ENCODE data around the gene OCA2.
"Not testable (repeated sequence)": the region's sequence is repeated elsewhere in the genome, so short reads cannot be mapped to it uniquely, and the experiment has no call there.

OCA2 gene

GRCh38 chr15:27762471-27762870, 336.6 kb downstream of the OCA2 start:
- DNase-seq: no peak

- DNase-seq: no peak
Observed at GRCh38 chr15:27757052-27757451, 342.1 kb downstream of the OCA2 start.

- no peak for DNase-seq
Observed at GRCh38 chr15:27752691-27753090, 346.4 kb downstream of the OCA2 start.

GRCh38 chr15:27747997-27748396, 351.1 kb downstream of the OCA2 start:
- no peak for DNase-seq

DNA sequence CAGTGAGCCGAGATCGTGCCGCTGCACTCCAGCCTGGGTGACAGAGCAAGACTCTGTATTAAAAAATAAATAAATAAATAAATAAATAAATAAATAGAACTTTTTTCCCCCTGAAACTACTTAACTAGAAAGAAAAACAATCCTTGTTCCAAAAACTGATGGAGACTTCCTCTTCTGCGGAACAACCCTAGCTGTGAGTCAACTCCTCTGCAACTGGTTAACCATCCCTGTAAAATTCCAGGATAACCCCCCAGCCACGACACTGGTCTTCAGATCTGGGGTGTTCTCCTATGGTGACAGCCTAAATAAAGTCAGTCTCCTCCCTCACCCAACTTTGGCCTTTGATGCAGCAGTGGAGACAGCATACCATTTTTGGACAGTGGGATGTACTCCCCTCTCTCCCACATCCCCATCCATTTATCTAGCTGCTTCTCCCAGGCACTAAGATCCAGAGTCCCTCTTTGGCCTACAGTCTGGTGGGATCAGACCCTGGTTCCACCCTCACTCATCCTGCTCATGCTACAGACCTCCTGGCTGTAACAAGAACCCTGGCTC, 352.6 kb downstream of the OCA2 start:
- no peak for DNase-seq

- DNase-seq: no peak
Observed at GRCh38 chr15:27744641-27745040, 354.5 kb downstream of the OCA2 start.

DNA sequence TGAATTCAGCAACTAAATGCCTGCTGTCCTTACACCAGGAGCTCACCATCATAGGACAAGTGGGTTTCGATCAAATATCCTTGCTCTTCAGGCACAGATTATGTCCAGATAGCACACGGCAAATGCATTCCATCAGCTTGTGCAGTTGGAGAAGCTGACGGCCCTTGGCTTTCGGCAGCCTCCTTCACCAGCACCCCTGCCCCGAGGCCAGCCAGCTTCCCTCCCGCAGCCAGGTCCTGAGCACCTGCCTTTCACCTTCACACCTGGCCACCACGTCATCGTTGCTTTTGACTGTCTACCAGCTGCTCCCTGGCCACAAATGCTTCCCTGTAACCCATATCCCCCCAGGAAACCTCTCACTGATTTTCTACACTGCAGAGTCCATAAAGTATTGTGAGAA, 355.5 kb downstream of the OCA2 start:
- no peak for DNase-seq

GRCh38 chr15:27742751-27743477, 356.2 kb downstream of the OCA2 start:
- DNase-seq: no peak

- no peak for DNase-seq
Observed at GRCh38 chr15:27741226-27741860, 357.8 kb downstream of the OCA2 start.

DNA sequence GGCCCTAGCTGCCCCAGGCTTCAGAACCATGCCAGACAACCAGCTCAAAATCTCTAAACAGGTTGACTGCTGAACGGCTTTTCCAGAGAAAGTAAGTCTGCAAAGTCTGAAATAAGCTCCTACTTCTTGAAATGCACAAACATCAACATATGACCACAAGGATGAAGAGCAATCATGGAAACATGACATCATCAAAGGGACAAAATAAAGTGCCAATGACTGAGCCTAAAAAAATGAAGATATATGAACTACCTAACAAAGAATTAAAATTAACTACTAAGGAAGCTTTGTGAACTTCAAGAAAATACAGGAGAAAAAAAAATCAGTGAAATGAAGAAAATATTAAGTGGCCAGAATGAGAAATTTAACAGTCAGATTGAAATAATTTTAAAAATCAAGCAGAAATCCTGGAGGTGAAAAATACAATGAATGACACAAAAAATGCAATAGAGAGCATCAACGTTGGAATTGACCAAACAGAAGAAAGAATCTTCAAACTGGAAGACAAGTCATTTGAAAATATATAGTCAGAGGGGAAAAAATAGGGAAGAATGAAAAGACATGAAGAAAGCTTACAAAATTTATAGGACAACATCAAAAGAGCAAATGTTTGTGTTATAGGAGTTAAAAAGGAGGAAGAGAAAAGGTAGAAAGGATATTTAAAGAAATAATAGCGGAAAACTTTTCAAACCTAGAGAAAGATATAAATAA, 364.2 kb downstream of the OCA2 start:
- DNase-seq: no peak

- no peak for DNase-seq
Observed at GRCh38 chr15:27731776-27732175, 367.3 kb downstream of the OCA2 start.

DNA sequence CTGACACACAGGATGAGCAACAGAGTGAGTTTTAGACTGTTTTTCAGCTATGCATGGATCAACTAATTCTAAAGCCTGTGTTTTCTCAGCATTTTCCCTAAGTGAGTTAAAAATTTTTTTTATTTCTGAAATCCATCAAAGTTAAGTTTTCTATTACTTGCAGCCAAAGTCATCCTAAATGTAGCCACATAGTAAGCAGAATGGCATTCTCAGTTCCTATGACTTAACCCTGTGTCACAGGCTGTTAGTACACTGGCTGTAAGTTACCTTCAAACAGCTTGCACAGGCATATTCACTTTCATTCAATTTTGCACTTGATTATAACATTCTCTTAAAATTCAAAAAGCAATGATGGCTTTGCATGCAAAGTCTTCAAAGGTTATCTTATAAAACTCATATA, 368.2 kb downstream of the OCA2 start:
- no peak for DNase-seq

- no peak for DNase-seq
Observed at GRCh38 chr15:27725731-27726130, 373.4 kb downstream of the OCA2 start.

DNA sequence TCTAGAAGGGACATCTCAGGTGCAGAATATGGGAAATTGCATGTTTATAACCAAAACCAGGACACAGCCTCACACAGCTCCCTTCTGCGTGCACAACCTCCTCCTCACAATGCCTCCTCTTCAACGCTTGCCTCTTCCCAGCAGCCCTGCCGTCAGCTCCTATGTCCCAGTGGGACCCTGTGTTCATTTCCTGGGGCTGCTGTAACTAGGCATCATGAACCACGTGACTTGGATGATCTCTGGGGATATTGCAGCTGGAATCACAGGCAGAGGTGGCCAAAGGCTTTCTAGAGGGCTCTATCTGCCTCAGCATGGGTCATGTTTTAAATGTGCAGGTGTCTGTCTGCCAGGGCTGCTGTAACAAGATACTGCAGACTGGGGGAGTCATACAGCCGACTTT, 375.3 kb downstream of the OCA2 start:
- DNase-seq: no peak

GRCh38 chr15:27722102-27722501, 377.0 kb downstream of the OCA2 start:
- no peak for DNase-seq

- no peak for DNase-seq
Observed at GRCh38 chr15:27714675-27715074, 384.4 kb downstream of the OCA2 start.

GRCh38 chr15:27713850-27714249, 385.3 kb downstream of the OCA2 start:
- not testable (repeated sequence) for DNase-seq

DNA sequence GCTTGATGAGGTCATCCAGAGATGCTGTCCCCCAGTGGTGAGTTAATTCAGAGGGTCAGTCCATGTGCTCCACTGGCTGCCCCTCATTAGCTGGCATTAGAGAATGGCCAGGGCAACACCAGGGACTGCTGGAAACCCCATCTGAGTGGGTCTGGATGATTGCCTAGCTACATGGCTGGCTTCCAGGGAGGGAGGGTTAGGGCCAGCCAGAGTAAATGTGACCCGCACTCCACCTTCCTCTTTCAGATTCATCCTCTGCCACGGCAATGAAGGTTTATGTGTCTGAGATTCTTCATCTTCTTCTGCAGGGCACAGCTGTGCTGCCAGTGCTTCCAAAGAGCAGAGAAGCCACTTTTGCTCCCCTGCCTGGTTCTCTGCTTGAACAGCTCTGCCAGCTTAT, 391.9 kb downstream of the OCA2 start:
- DNase-seq: no peak

- no peak for DNase-seq
Observed at GRCh38 chr15:27706300-27706699, 392.8 kb downstream of the OCA2 start.

GRCh38 chr15:27705056-27705455, 394.1 kb downstream of the OCA2 start:
- no peak for DNase-seq
